Spleen (tissue), 11 donors: Measurements from ENCODE around the gene ABHD12. TPM values are rescaled to one million over a fixed set of nuclear protein-coding genes. Genes with fewer than 3 reads are reported as not detected.

ENCODE experiments used
- DNase-seq: peaks from one replicate; pipeline ENCODE4 v3.0.0-alpha.2; 2020
- H3K27ac ChIP-seq, 8 donors: fragments of 200-600 bp; sonication (generic) in 7 of 8; 1 replicate in 4 of 8; 2 replicates in 4 of 8; pipeline versions ENCODE4 v1.5.0 to v1.8.0; 2016 to 2021; ENCODE audit warnings: inconsistent platforms in 4 of 8, mild to moderate bottlenecking in 4 of 8, moderate library complexity in 1 of 8
- H3K27me3 ChIP-seq, 7 donors: fragments of 200-600 bp; sonication (generic) in 6 of 7; replicated peaks in 1 of 7; 1 replicate in 4 of 7; 2 replicates in 3 of 7; pipeline versions ENCODE4 v1.5.0 to v1.8.0; 2016 to 2021; ENCODE audit warnings: inconsistent platforms in 3 of 7, mild to moderate bottlenecking in 1 of 7
- H3K36me3 ChIP-seq, 6 donors: fragments of 200-600 bp; sonication (generic) in 5 of 6; 1 replicate in 4 of 6; 2 replicates in 2 of 6; pipeline versions ENCODE4 v1.5.0 to v1.8.0; 2016 to 2021; ENCODE audit warnings: inconsistent platforms in 2 of 6
- H3K4me1 ChIP-seq, 6 donors: fragments of 200-600 bp; sonication (generic) in 5 of 6; 1 replicate in 3 of 6; 2 replicates in 3 of 6; pipeline versions ENCODE4 v1.5.0 to v1.8.0; 2016 to 2021; ENCODE audit warnings: inconsistent platforms in 3 of 6
- H3K4me3 ChIP-seq, 8 donors: fragments of 200-600 bp; sonication (generic) in 7 of 8; 1 replicate in 4 of 8; 2 replicates in 4 of 8; pipeline versions ENCODE4 v1.5.0 to v1.8.0; 2016 to 2021; ENCODE audit warnings: inconsistent platforms in 4 of 8, mild to moderate bottlenecking in 4 of 8, moderate library complexity in 2 of 8
- H3K9me3 ChIP-seq, 8 donors: fragments of 200-600 bp; sonication (generic) in 7 of 8; 1 replicate in 4 of 8; 2 replicates in 4 of 8; pipeline versions ENCODE4 v1.5.0 to v1.8.0; 2016 to 2021; ENCODE audit warnings: inconsistent platforms in 4 of 8
- CTCF ChIP-seq, 11 experiments: fragments of 200-600 bp in 7 of 11; fragments of 450-650 bp in 4 of 11; sonication (generic) in 4 of 11; IDR thresholded peaks in 8 of 11; conservative IDR thresholded peaks in 3 of 11; 1 replicate in 7 of 11; 2 replicates in 4 of 11; pipeline versions ENCODE4 v1.4.0 to v1.8.0; 2016 to 2021; ENCODE audit warnings: antibody characterized with exemption in 11 of 11, inconsistent platforms in 4 of 11, mild to moderate bottlenecking in 1 of 11
- POLR2A ChIP-seq, 3 donors: fragments of 450-650 bp; IDR thresholded peaks; one replicate each; pipeline ENCODE4 v1.5.1; 2017; ENCODE audit warnings: antibody characterized with exemption in 3 of 3, mild to moderate bottlenecking in 1 of 3
- POLR2AphosphoS5 ChIP-seq, 3 donors: sonication (generic); formaldehyde crosslinking; IDR thresholded peaks; one replicate each; pipeline ENCODE4 v1.5.1; 2017; ENCODE audit warnings: antibody characterized with exemption in 3 of 3
- WGBS, 5 donors: extraction: QIAGEN DNeasy Blood & Tissue Kit in 3 of 5; methylation state at CpG; one replicate each; pipeline versions ENCODE4 v1.1.5 to v1.1.7; 2013 to 2018; 5-methylcytosine and 5-hydroxymethylcytosine counted together
- intact Hi-C: fragments of 100-400 bp; cut with DNase I; formaldehyde crosslinking; loops from one replicate; pipeline ENCODE4 v1.15.0; 2023; ENCODE audit warnings: low total_unique reads
- polyA plus RNA-seq, 3 donors: library from polyadenylated mRNA; stranded (reverse); fragments of 200-250 nt; gene quantifications; one replicate each; pipeline ENCODE4 v1.2.1, GENCODE V29; 2013
- total RNA-seq, 7 donors: library from RNA; depleted of rRNA in 3 of 7; stranded (reverse); fragments of >200 nt in 3 of 7; fragmentation: NEBNext Ultra II Directional in 4 of 7; extraction: Animal tissue kit (Norgen Biotek cat#: 25700) in 4 of 7; gene quantifications; one replicate each; pipeline versions ENCODE4 v1.1.0 to v1.2.1, GENCODE V29; 2016 to 2021
- donor health status: healthy with polysubstance abuse.
- donor health status: DM: no; HTN: no; CAD: no; lungs with moderate emphysema.
- donor health status: DM: no; HTN: no; CAD: no.
- donor health status: Bipolar disorder and iron deficiency.
- donor health status: healthy.
- donor health status: DM: no; HTN: no; CAD: no.
- donor health status: DM: yes; HTN: yes; CAD: no.

The ABHD12 gene
- total and polyA plus RNA-seq, 10 donors = 16.1 to 36.9 (median 25.3) TPM

- no peaks in the 10 kb centered on the region for H3K9me3 ChIP-seq
- no peaks in the 10 kb centered on the region for H3K4me1 ChIP-seq
- H3K27ac ChIP-seq = no peak overlapping the region
- peak; percentile 54 for DNase-seq
- intact Hi-C loops = no loop called here
- H3K27me3 ChIP-seq = no peaks in the 10 kb centered on the region
- H3K36me3 ChIP-seq = peaks cover 0 to 100% (median 83%) of the 10 kb centered on the region in 6 donors
- no peak overlapping the region for H3K4me3 ChIP-seq
- WGBS, 5 donors = 90 to 99% (median 97%) methylated on average over 9 to 20 of the region's 20 CpGs
- TF ChIP-seq CTCF (IDR thresholded peaks at IDR 0.05 in 8 of 11, conservative IDR thresholded peaks at IDR 0.05 in 3 of 11) = no peak
- no peak for TF ChIP-seq POLR2A (IDR thresholded peaks at IDR 0.05)
- no peak for TF ChIP-seq POLR2AphosphoS5 (IDR thresholded peaks at IDR 0.05)
Measured at GRCh38 chr20:25274481-25274880, 116.2 kb downstream of the ABHD12 start.

- WGBS, 5 donors = 90 to 96% (median 93%) methylated on average over 20 of the region's 20 CpGs
- no peak overlapping the region for H3K4me3 ChIP-seq
- peak; percentile 44 for DNase-seq
- H3K36me3 ChIP-seq = peaks cover 0 to 99% (median 81%) of the 10 kb centered on the region in 6 donors
- intact Hi-C loops = no loop called here
- H3K9me3 ChIP-seq = no peaks in the 10 kb centered on the region
- H3K4me1 ChIP-seq = no peaks in the 10 kb centered on the region
- H3K27ac ChIP-seq = no peak overlapping the region
- H3K27me3 ChIP-seq = no peaks in the 10 kb centered on the region
- no peak for TF ChIP-seq CTCF (IDR thresholded peaks at IDR 0.05 in 8 of 11, conservative IDR thresholded peaks at IDR 0.05 in 3 of 11)
- no peak for TF ChIP-seq POLR2A (IDR thresholded peaks at IDR 0.05)
- TF ChIP-seq POLR2AphosphoS5 (IDR thresholded peaks at IDR 0.05) = no peak
Measured at GRCh38 chr20:25273541-25274358, 116.9 kb downstream of the ABHD12 start.

GRCh38 chr20:25273046-25273445 is 117.6 kb downstream of the ABHD12 start:
- H3K4me3 ChIP-seq = no peak overlapping the region
- H3K9me3 ChIP-seq = no peaks in the 10 kb centered on the region
- peak; percentile 59 for DNase-seq
- peaks cover 0 to 92% (median 76%) of the 10 kb centered on the region in 6 donors for H3K36me3 ChIP-seq
- WGBS, 5 donors = 93 to 97% (median 94%) methylated on average over 10 of the region's 10 CpGs
- intact Hi-C loops = no loop called here
- H3K4me1 ChIP-seq = no peaks in the 10 kb centered on the region
- H3K27me3 ChIP-seq = no peaks in the 10 kb centered on the region
- no peak overlapping the region for H3K27ac ChIP-seq
- TF ChIP-seq CTCF (IDR thresholded peaks at IDR 0.05 in 8 of 11, conservative IDR thresholded peaks at IDR 0.05 in 3 of 11) (no peak), POLR2AphosphoS5 (IDR thresholded peaks at IDR 0.05) (no peak), POLR2A (IDR thresholded peaks at IDR 0.05) (no peak)

GRCh38 chr20:25272223-25273000 is 118.2 kb downstream of the ABHD12 start:
- Histone ChIP-seq H3K9me3 (no peaks in the 10 kb centered on the region), H3K4me1 (no peaks in the 10 kb centered on the region), H3K27ac (no peak overlapping the region), H3K36me3 (peaks cover 0 to 86% (median 70%) of the 10 kb centered on the region in 6 donors), H3K4me3 (no peak overlapping the region), H3K27me3 (no peaks in the 10 kb centered on the region)
- peak; percentile 37 for DNase-seq
- intact Hi-C loops = no loop called here
- 90 to 96% (median 94%) methylated on average over 19 of the region's 19 CpGs for WGBS, 5 donors
- TF ChIP-seq CTCF (IDR thresholded peaks at IDR 0.05 in 8 of 11, conservative IDR thresholded peaks at IDR 0.05 in 3 of 11) (no peak), POLR2AphosphoS5 (IDR thresholded peaks at IDR 0.05) (no peak), POLR2A (IDR thresholded peaks at IDR 0.05) (no peak)
